Small intestine (tissue), 7 donors: ENCODE results near the gene MUL1. TPM values are rescaled to one million over a fixed set of nuclear protein-coding genes. Genes with fewer than 3 reads are reported as not detected.

ENCODE experiments used
- DNase-seq, 2 donors: peaks; one replicate each; pipeline versions ENCODE4 v3.0.0 to v3.0.0-alpha.2; 2013
- FAIRE-seq: peaks from 2 replicates; lab custom pipeline; 2012; peaks lifted over from hg19 to GRCh38; lab: Jason Lieb, UNC
- H3K27ac ChIP-seq, 3 donors: one replicate each; pipeline ENCODE4 v1.5.1; 2013; ENCODE audit warnings: low read length in 2 of 3, mild to moderate bottlenecking in 2 of 3, control low read depth in 1 of 3, inconsistent platforms in 1 of 3, low read depth in 1 of 3, moderate library complexity in 1 of 3
- H3K27me3 ChIP-seq, 3 donors: one replicate each; pipeline ENCODE4 v1.6.1; 2013; ENCODE audit warnings: low read length in 3 of 3, inconsistent platforms in 1 of 3; ENCODE audit not compliant: control insufficient read depth in 3 of 3, insufficient read depth in 3 of 3
- H3K36me3 ChIP-seq, 3 donors: one replicate each; pipeline ENCODE4 v1.6.1; 2013; ENCODE audit warnings: low read length in 3 of 3, inconsistent platforms in 1 of 3, low read depth in 1 of 3, mild to moderate bottlenecking in 1 of 3, moderate library complexity in 1 of 3; ENCODE audit not compliant: control insufficient read depth in 3 of 3, insufficient read depth in 2 of 3
- H3K4me1 ChIP-seq, 3 donors: one replicate each; pipeline ENCODE4 v1.6.1; 2013; ENCODE audit warnings: low read length in 2 of 3, inconsistent platforms in 1 of 3, low read depth in 1 of 3, mild to moderate bottlenecking in 1 of 3, moderate library complexity in 1 of 3; ENCODE audit not compliant: control insufficient read depth in 3 of 3, insufficient read depth in 2 of 3
- H3K4me3 ChIP-seq, 3 donors: one replicate each; pipeline ENCODE4 v1.5.1; 2013; ENCODE audit warnings: low read length in 3 of 3, control low read depth in 1 of 3, inconsistent platforms in 1 of 3, low read depth in 1 of 3, mild to moderate bottlenecking in 1 of 3, moderate library complexity in 1 of 3
- H3K9me3 ChIP-seq, 2 donors: one replicate each; pipeline ENCODE4 v1.6.1; 2013; ENCODE audit warnings: low read depth in 1 of 2, low read length in 1 of 2; ENCODE audit not compliant: control insufficient read depth in 2 of 2, insufficient read depth in 1 of 2
- WGBS, 3 donors: extraction: QIAGEN DNeasy Blood & Tissue Kit; methylation state at CpG; one replicate each; pipeline ENCODE4 v1.1.7; 2013; 5-methylcytosine and 5-hydroxymethylcytosine counted together
- polyA plus RNA-seq, 4 donors: library from polyadenylated mRNA; stranded (reverse) in 3 of 4; unstranded in 1 of 4; fragments of 200-250 nt in 3 of 4; fragments of 120-200 nt in 1 of 4; gene quantifications; one replicate each; pipeline versions ENCODE4 v1.2.1 to v1.2.3, GENCODE V29; 2013
- donor health status: healthy with polysubstance abuse.
- donor health status: control.
- donor health status: control.
- donor health status: Bipolar disorder and iron deficiency.
- donor health status: healthy.

The MUL1 gene
- polyA plus RNA-seq, 4 donors = 6.9 to 22.8 (median 16.7) TPM

GRCh38 chr1:20494609-20495311, 13.2 kb downstream of the MUL1 start:
- Histone ChIP-seq H3K4me3 (no peak overlapping the region), H3K36me3 (peaks cover 0 to 20% (median 6%) of the 10 kb centered on the region in 3 donors), H3K27me3 (peaks cover 0 to 3% (median 0%) of the 10 kb centered on the region in 3 donors), H3K4me1 (peaks cover 0 to 5% (median 0%) of the 10 kb centered on the region in 3 donors), H3K27ac (peak overlapping the region in 1 of 3 donors; percentile 19), H3K9me3 (no peaks in the 10 kb centered on the region)
- no peak for DNase-seq
- 49 to 51% (median 50%) methylated on average over 5 of the region's 5 CpGs for WGBS, 3 donors
- FAIRE-seq = no peak

GRCh38 chr1:20493839-20494608, 13.9 kb downstream of the MUL1 start:
- H3K36me3 ChIP-seq = peaks cover 0 to 13% (median under 1%) of the 10 kb centered on the region in 3 donors
- peaks cover 0 to 3% (median 0%) of the 10 kb centered on the region in 3 donors for H3K27me3 ChIP-seq
- 4 to 6% (median 5%) methylated on average over 16 of the region's 16 CpGs for WGBS, 3 donors
- H3K27ac ChIP-seq = peak overlapping the region in 1 of 3 donors; percentile 29
- peaks cover 0 to 5% (median 0%) of the 10 kb centered on the region in 3 donors for H3K4me1 ChIP-seq
- DNase-seq = peak; percentile 92 to 94
- no peaks in the 10 kb centered on the region for H3K9me3 ChIP-seq
- H3K4me3 ChIP-seq = no peak overlapping the region
- no peak for FAIRE-seq

GRCh38 chr1:20493309-20493708, 14.6 kb downstream of the MUL1 start:
- WGBS, 3 donors = 43 to 64% (median 46%) methylated on average over 5 of the region's 5 CpGs
- no peaks in the 10 kb centered on the region for H3K9me3 ChIP-seq
- H3K4me3 ChIP-seq = no peak overlapping the region
- H3K4me1 ChIP-seq = peaks cover 0 to 5% (median 0%) of the 10 kb centered on the region in 3 donors
- H3K36me3 ChIP-seq = peaks cover 0 to 6% (median 0%) of the 10 kb centered on the region in 3 donors
- no peak overlapping the region for H3K27ac ChIP-seq
- H3K27me3 ChIP-seq = peaks cover 0 to 6% (median 0%) of the 10 kb centered on the region in 3 donors
- FAIRE-seq (no peak), DNase-seq (no peak)

GRCh38 chr1:20492751-20493150, 15.2 kb downstream of the MUL1 start:
- Histone ChIP-seq H3K4me1 (peaks cover 0 to 8% (median 0%) of the 10 kb centered on the region in 3 donors), H3K27ac (no peak overlapping the region), H3K9me3 (no peaks in the 10 kb centered on the region), H3K27me3 (peaks cover 0 to 6% (median 0%) of the 10 kb centered on the region in 3 donors), H3K4me3 (no peak overlapping the region), H3K36me3 (peaks cover 0 to 1% (median 0%) of the 10 kb centered on the region in 3 donors)
- no peak for FAIRE-seq
- WGBS, 3 donors = 70 to 78% (median 78%) methylated on average over 7 of the region's 7 CpGs
- no peak for DNase-seq

- DNase-seq = no peak
- Histone ChIP-seq H3K9me3 (no peaks in the 10 kb centered on the region), H3K36me3 (no peaks in the 10 kb centered on the region), H3K27me3 (peaks cover 0 to 6% (median 0%) of the 10 kb centered on the region in 3 donors), H3K4me1 (peaks cover 0 to 17% (median 0%) of the 10 kb centered on the region in 3 donors), H3K27ac (no peak overlapping the region), H3K4me3 (no peak overlapping the region)
- FAIRE-seq = no peak
- 65 to 75% (median 73%) methylated on average over 7 of the region's 7 CpGs for WGBS, 3 donors
Observed at GRCh38 chr1:20491866-20492265, 16.1 kb downstream of the MUL1 start.

GRCh38 chr1:20491178-20491577, 16.8 kb downstream of the MUL1 start:
- no peak for FAIRE-seq
- H3K9me3 ChIP-seq = no peaks in the 10 kb centered on the region
- no peaks in the 10 kb centered on the region for H3K36me3 ChIP-seq
- no peak overlapping the region for H3K27ac ChIP-seq
- no peak overlapping the region for H3K4me3 ChIP-seq
- no peak for DNase-seq
- WGBS, 3 donors = 71 to 83% (median 78%) methylated on average over 6 of the region's 6 CpGs
- H3K27me3 ChIP-seq = peaks cover 0 to 6% (median 0%) of the 10 kb centered on the region in 3 donors
- peaks cover 0 to 17% (median 0%) of the 10 kb centered on the region in 3 donors for H3K4me1 ChIP-seq

- Histone ChIP-seq H3K4me1 (peaks cover 0 to 15% (median 0%) of the 10 kb centered on the region in 3 donors), H3K27me3 (peaks cover 0 to 6% (median 3%) of the 10 kb centered on the region in 3 donors), H3K27ac (peak overlapping the region; percentile 97 to 99 (median 99)), H3K4me3 (peak overlapping the region in 2 of 3 donors; percentile 80 to 84), H3K9me3 (no peaks in the 10 kb centered on the region), H3K36me3 (peaks cover 0 to 5% (median 0%) of the 10 kb centered on the region in 3 donors)
- DNase-seq = no peak
- no peak for FAIRE-seq
- WGBS, 3 donors = 4 to 9% (median 6%) methylated on average over 4 of the region's 4 CpGs
Observed at GRCh38 chr1:20487236-20487590, 20.7 kb downstream of the MUL1 start.
